Erythroblast (primary cell): ENCODE data around the gene IP6K1.

ENCODE experiments used
- GATA1 ChIP-seq: IDR thresholded peaks from 2 replicates; pipeline ENCODE4 v1.6.1; 2011; ENCODE audit warnings: low read depth, mild to moderate bottlenecking, control low read depth, low read length, moderate library complexity
- POLR2A ChIP-seq: IDR thresholded peaks from 2 replicates; pipeline ENCODE4 v1.6.1; 2011; ENCODE audit warnings: mild to moderate bottlenecking, low read length

GRCh38 chr3:49788056-49788455 is 1.7 kb upstream of the IP6K1 start:
- TF ChIP-seq POLR2A (no peak), GATA1 (no peak)
